Measurements from ENCODE around the gene IL23R.

The IL23R gene

DNA sequence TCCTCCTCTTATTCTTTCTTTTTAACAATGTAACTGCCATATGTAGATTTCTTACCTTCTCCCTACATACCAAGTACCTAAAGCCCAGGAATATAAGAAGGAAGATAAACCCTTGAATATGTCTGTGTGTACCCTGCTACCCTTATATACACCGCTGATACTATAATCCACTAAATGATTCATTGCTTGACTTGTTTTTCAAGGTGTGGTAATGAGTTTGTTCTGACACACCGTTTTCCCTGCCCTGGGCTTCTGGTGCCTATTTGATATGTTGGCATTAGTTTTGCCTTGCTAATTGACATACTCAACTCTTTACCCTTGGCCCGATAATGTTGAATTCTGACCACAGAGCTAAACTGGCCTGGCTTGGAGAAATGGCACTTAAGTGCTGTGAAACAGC is 64.3 kb downstream of the IL23R start:
- no peaks in the 10 kb centered on the region for H4K20me1 ChIP-seq (ENCODE audit: insufficient read depth, low read length)
- H3K36me3 ChIP-seq (ENCODE audit: insufficient read depth, low read length): no peaks in the 10 kb centered on the region
- H3F3A ChIP-seq (ENCODE audit: insufficient read depth, low read length): no peaks in the 10 kb centered on the region
- no peaks in the 10 kb centered on the region for H3K79me2 ChIP-seq (ENCODE audit: insufficient read depth, low read length)
- TF ChIP-seq EZH2 (IDR thresholded peaks at IDR 0.05; ENCODE audit: borderline replicate concordance, low read length): no peak
- TF ChIP-seq, protein P1, sequence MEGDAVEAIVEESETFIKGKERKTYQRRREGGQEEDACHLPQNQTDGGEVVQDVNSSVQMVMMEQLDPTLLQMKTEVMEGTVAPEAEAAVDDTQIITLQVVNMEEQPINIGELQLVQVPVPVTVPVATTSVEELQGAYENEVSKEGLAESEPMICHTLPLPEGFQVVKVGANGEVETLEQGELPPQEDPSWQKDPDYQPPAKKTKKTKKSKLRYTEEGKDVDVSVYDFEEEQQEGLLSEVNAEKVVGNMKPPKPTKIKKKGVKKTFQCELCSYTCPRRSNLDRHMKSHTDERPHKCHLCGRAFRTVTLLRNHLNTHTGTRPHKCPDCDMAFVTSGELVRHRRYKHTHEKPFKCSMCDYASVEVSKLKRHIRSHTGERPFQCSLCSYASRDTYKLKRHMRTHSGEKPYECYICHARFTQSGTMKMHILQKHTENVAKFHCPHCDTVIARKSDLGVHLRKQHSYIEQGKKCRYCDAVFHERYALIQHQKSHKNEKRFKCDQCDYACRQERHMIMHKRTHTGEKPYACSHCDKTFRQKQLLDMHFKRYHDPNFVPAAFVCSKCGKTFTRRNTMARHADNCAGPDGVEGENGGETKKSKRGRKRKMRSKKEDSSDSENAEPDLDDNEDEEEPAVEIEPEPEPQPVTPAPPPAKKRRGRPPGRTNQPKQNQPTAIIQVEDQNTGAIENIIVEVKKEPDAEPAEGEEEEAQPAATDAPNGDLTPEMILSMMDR (IDR thresholded peaks at IDR 0.05; ENCODE audit: low read length): no peak
- no peak overlapping the region for H3K9ac ChIP-seq (ENCODE audit: low read length)
- no peaks in the 10 kb centered on the region for H3K27me3 ChIP-seq (ENCODE audit: insufficient read depth, low read length)
- H3K4me1 ChIP-seq (ENCODE audit: insufficient read depth, low read length, severe bottlenecking): no peaks in the 10 kb centered on the region
- no peak overlapping the region for H2AFZ ChIP-seq (ENCODE audit: low read length)
- no peak overlapping the region for H3K4me3 ChIP-seq (ENCODE audit: low read depth, low read length, poor library complexity, severe bottlenecking)
- H3K4me2 ChIP-seq (ENCODE audit: low read length): no peak overlapping the region
- no peaks in the 10 kb centered on the region for H3K9me2 ChIP-seq (ENCODE audit: low read depth, low read length)
- no peak overlapping the region for H3K27ac ChIP-seq (ENCODE audit: low read depth, low read length, poor library complexity, severe bottlenecking)
- H3K9me3 ChIP-seq (ENCODE audit: low read length): no peaks in the 10 kb centered on the region

- Histone ChIP-seq H3F3A (ENCODE audit: insufficient read depth, low read length) (no peaks in the 10 kb centered on the region), H4K20me1 (ENCODE audit: insufficient read depth, low read length) (no peaks in the 10 kb centered on the region), H3K4me2 (ENCODE audit: low read length) (no peak overlapping the region), H3K9me3 (ENCODE audit: low read length) (no peaks in the 10 kb centered on the region), H3K27ac (ENCODE audit: low read depth, low read length, poor library complexity, severe bottlenecking) (no peak overlapping the region), H3K79me2 (ENCODE audit: insufficient read depth, low read length) (no peaks in the 10 kb centered on the region), H3K4me1 (ENCODE audit: insufficient read depth, low read length, severe bottlenecking) (no peaks in the 10 kb centered on the region), H3K27me3 (ENCODE audit: insufficient read depth, low read length) (no peaks in the 10 kb centered on the region), H3K9ac (ENCODE audit: low read length) (no peak overlapping the region), H3K4me3 (ENCODE audit: low read depth, low read length, poor library complexity, severe bottlenecking) (no peak overlapping the region), H3K9me2 (ENCODE audit: low read depth, low read length) (no peaks in the 10 kb centered on the region), H2AFZ (ENCODE audit: low read length) (no peak overlapping the region), H3K36me3 (ENCODE audit: insufficient read depth, low read length) (no peaks in the 10 kb centered on the region)
- TF ChIP-seq, protein P1 (IDR thresholded peaks at IDR 0.05; ENCODE audit: low read length): no peak
- no peak for TF ChIP-seq EZH2 (IDR thresholded peaks at IDR 0.05; ENCODE audit: borderline replicate concordance, low read length)
These were observed 70.0 kb downstream of the IL23R start for GRCh38 chr1:67236277-67236676.

GRCh38 chr1:67239738-67240137 is 73.5 kb downstream of the IL23R start:
- H3K4me3 ChIP-seq (ENCODE audit: low read depth, low read length, poor library complexity, severe bottlenecking): no peak overlapping the region
- no peaks in the 10 kb centered on the region for H3F3A ChIP-seq (ENCODE audit: insufficient read depth, low read length)
- H2AFZ ChIP-seq (ENCODE audit: low read length): no peak overlapping the region
- H3K36me3 ChIP-seq (ENCODE audit: insufficient read depth, low read length): no peaks in the 10 kb centered on the region
- no peak overlapping the region for H3K4me2 ChIP-seq (ENCODE audit: low read length)
- TF ChIP-seq EZH2 (IDR thresholded peaks at IDR 0.05; ENCODE audit: borderline replicate concordance, low read length): no peak
- TF ChIP-seq, protein P1 (IDR thresholded peaks at IDR 0.05; ENCODE audit: low read length): no peak
- H3K4me1 ChIP-seq (ENCODE audit: insufficient read depth, low read length, severe bottlenecking): no peaks in the 10 kb centered on the region
- no peaks in the 10 kb centered on the region for H3K9me3 ChIP-seq (ENCODE audit: low read length)
- no peaks in the 10 kb centered on the region for H3K27me3 ChIP-seq (ENCODE audit: insufficient read depth, low read length)
- no peaks in the 10 kb centered on the region for H3K9me2 ChIP-seq (ENCODE audit: low read depth, low read length)
- H3K27ac ChIP-seq (ENCODE audit: low read depth, low read length, poor library complexity, severe bottlenecking): no peak overlapping the region
- H4K20me1 ChIP-seq (ENCODE audit: insufficient read depth, low read length): no peaks in the 10 kb centered on the region
- no peaks in the 10 kb centered on the region for H3K79me2 ChIP-seq (ENCODE audit: insufficient read depth, low read length)
- no peak overlapping the region for H3K9ac ChIP-seq (ENCODE audit: low read length)
